CD4-positive, alpha-beta memory T cell (primary cell): Measurements from ENCODE around the gene COL18A1. TPM values are rescaled to one million over a fixed set of nuclear protein-coding genes. Genes with fewer than 3 reads are reported as not detected.

Source experiments
- CTCF ChIA-PET: fragments of 350-600 bp; sonication (Branson Sonifier 250); formaldehyde crosslinking; loops from one replicate; lab custom pipeline; 2021; ENCODE audit warnings: inconsistent platforms; ENCODE audit not compliant: partially characterized antibody; lab: Charles Lee
- POLR2A ChIA-PET: fragments of 350-600 bp; sonication (Branson Sonifier 250); formaldehyde crosslinking; loops from one replicate; lab custom pipeline; 2021; ENCODE audit not compliant: partially characterized antibody; lab: Charles Lee
- DNase-seq, 5 donors: peaks; one replicate each; pipeline versions ENCODE4 v3.0.0 to v3.0.0-alpha.2; 2020 to 2022; ENCODE audit warnings: mixed read lengths in 1 of 5
- H3K27ac ChIP-seq: one replicate; pipeline ENCODE4 v1.7.0; 2013; ENCODE audit warnings: low read depth, low read length
- H3K27me3 ChIP-seq: 2 replicates; pipeline ENCODE4 v1.7.0; 2013; ENCODE audit warnings: mild to moderate bottlenecking, low read length, moderate library complexity; ENCODE audit not compliant: insufficient read depth
- H3K36me3 ChIP-seq: 2 replicates; pipeline ENCODE4 v1.7.0; 2013; ENCODE audit warnings: mild to moderate bottlenecking, low read length, moderate library complexity; ENCODE audit not compliant: insufficient read depth
- H3K4me1 ChIP-seq: 2 replicates; pipeline ENCODE4 v1.7.0; 2013; ENCODE audit warnings: mild to moderate bottlenecking, low read length, moderate library complexity; ENCODE audit not compliant: insufficient read depth
- H3K4me3 ChIP-seq, 2 donors: one replicate each; pipeline ENCODE4 v1.7.0; 2013; ENCODE audit warnings: low read length in 2 of 2, mild to moderate bottlenecking in 1 of 2
- H3K9me3 ChIP-seq, 2 donors: one replicate each; pipeline ENCODE4 v1.7.0; 2013; ENCODE audit warnings: low read length in 2 of 2, control low read depth in 1 of 2; ENCODE audit not compliant: control insufficient read depth in 1 of 2
- H3K27ac Mint-ChIP-seq, 7 donors: one replicate each; pipeline ENCODE4 v1.8.0; 2020 to 2021; ENCODE audit warnings: mixed read lengths in 7 of 7, mild to moderate bottlenecking in 6 of 7, inconsistent platforms in 3 of 7, moderate library complexity in 3 of 7
- H3K27me3 Mint-ChIP-seq, 2 donors: one replicate each; pipeline ENCODE4 v1.8.0; 2020 to 2021; ENCODE audit warnings: mixed read lengths in 2 of 2
- H3K36me3 Mint-ChIP-seq, 2 donors: one replicate each; pipeline ENCODE4 v1.8.0; 2020 to 2021; ENCODE audit warnings: mixed read lengths in 2 of 2, inconsistent platforms in 1 of 2, mild to moderate bottlenecking in 1 of 2
- H3K4me1 Mint-ChIP-seq, 4 donors: one replicate each; pipeline ENCODE4 v1.8.0; 2020 to 2021; ENCODE audit warnings: mixed read lengths in 4 of 4, mild to moderate bottlenecking in 1 of 4
- H3K4me3 Mint-ChIP-seq, 8 donors: one replicate each; pipeline ENCODE4 v1.8.0; 2020 to 2021; ENCODE audit warnings: mixed read lengths in 8 of 8, mild to moderate bottlenecking in 7 of 8, moderate library complexity in 6 of 8, inconsistent platforms in 3 of 8
- H3K9me3 Mint-ChIP-seq, 8 donors: one replicate each; pipeline ENCODE4 v1.8.0; 2020 to 2021; ENCODE audit warnings: mixed read lengths in 8 of 8, mild to moderate bottlenecking in 5 of 8, inconsistent platforms in 3 of 8, moderate library complexity in 1 of 8
- intact Hi-C: fragments of 100-400 bp; cut with micrococcal nuclease; formaldehyde crosslinking; loops from one replicate; pipeline ENCODE4 v1.15.1; 2023
- polyA plus RNA-seq, 2 donors: library from polyadenylated mRNA; unstranded; fragments of 300-500 nt; fragmentation: Illumina TruSeq; gene quantifications; one replicate each; pipeline ENCODE4 v1.2.3, GENCODE V29; 2021
- total RNA-seq, 2 experiments: library from RNA; stranded (reverse); gene quantifications; one replicate each; pipeline ENCODE4 v1.2.3, GENCODE V29; 2021

COL18A1 gene
- total and polyA plus RNA-seq, 4 experiments from 2014 or later = 0.43 to 4.5 (median 3.8) TPM

DNA sequence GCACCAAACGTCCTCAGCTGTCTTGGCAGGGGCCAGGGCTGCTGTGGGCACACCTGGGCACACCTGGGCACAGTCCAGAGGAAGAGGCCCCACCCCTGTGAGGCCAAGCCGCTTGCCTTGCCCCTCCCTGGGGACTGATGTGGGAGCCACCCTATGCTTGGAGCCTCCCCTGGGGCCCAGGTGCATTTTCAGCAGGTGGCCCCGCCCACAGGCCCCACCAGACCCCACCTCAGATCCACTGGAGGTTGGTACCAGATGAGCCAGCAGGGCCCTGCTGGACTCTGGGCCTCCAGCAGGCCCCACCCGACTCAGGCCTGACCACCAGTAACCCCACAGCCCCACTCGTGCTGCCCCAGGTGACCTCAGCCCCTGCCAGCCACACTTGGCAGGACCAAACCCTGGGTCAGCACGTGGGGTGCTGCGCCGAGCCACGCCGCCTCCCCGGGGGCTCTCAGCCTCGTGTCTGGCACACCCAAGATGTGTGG lies 128.4 kb downstream of the COL18A1 start:
- Histone ChIP-seq H3K4me1 (peaks cover 14% of the 10 kb centered on the region), H3K9me3 (no peaks in the 10 kb centered on the region), H3K36me3 (peaks cover 10% of the 10 kb centered on the region), H3K4me3 (no peak overlapping the region), H3K27me3 (no peaks in the 10 kb centered on the region), H3K27ac (no peak overlapping the region)
- peak in 1 of 5 donors; percentile 34 for DNase-seq
- ChIA-PET CTCF (no interaction called here), POLR2A (no interaction called here)
- Mint-ChIP-seq H3K27me3 (no peaks in the 10 kb centered on the region), H3K9me3 (no peaks in the 10 kb centered on the region), H3K27ac (no peak overlapping the region), H3K4me1 (peaks cover 3 to 18% (median 12%) of the 10 kb centered on the region in 4 donors), H3K4me3 (peak overlapping the region in 2 of 8 donors; percentile 7 to 22), H3K36me3 (peaks cover 3 to 8% of the 10 kb centered on the region in 2 donors)
- intact Hi-C loops = no loop called here

DNA sequence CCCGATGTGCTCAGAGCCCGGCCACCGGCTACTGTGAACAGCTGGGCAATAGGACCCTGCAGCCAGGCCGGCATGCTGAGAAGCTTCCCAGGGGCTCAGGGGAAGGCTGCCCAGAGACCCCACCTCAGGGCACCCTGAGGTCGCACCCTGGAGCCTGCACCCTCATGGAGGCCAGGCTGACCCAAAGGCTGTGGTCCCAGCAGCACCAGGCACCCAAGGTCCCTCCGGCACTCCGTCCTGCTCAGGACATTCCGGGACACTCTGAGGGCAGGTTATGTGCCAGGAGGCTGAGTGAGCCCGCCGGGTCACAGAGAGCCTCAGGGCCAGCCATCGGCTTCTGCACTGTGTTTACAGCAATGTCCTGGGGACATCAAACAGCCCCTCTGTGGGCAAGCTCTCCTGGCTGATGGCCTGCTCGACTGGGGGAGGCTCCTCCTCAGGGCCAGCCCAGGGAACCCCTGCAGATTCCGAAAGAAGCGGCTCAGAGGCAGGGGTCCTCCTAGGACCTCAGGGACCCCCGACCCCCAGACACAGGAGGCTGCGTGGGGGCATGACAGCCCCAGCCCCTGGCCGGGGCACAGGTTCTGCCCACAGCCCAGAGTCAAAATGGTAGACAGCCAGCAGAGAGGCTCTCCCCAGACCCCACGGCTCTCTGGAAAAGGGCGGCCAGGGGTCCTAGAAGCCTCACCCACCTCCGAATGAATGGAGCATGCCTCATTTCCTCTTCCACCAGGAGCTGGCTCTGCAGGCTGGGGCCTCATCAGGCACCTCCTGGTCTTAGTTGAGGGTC lies 129.1 kb downstream of the COL18A1 start:
- ChIA-PET CTCF (no interaction called here), POLR2A (no interaction called here)
- no peaks in the 10 kb centered on the region for H3K27me3 ChIP-seq
- no peak overlapping the region for H3K4me3 ChIP-seq
- DNase-seq = peak in 1 of 5 donors; percentile 28
- Mint-ChIP-seq H3K4me3 (no peak overlapping the region), H3K9me3 (no peaks in the 10 kb centered on the region), H3K27ac (peak overlapping the region in 1 of 7 donors; percentile 22), H3K27me3 (no peaks in the 10 kb centered on the region), H3K36me3 (peaks cover 3 to 8% of the 10 kb centered on the region in 2 donors), H3K4me1 (peaks cover 3 to 21% (median 12%) of the 10 kb centered on the region in 4 donors)
- H3K27ac ChIP-seq = no peak overlapping the region
- H3K9me3 ChIP-seq = no peaks in the 10 kb centered on the region
- intact Hi-C loops = no loop called here
- H3K4me1 ChIP-seq = peaks cover 14% of the 10 kb centered on the region
- peaks cover 10% of the 10 kb centered on the region for H3K36me3 ChIP-seq

DNA sequence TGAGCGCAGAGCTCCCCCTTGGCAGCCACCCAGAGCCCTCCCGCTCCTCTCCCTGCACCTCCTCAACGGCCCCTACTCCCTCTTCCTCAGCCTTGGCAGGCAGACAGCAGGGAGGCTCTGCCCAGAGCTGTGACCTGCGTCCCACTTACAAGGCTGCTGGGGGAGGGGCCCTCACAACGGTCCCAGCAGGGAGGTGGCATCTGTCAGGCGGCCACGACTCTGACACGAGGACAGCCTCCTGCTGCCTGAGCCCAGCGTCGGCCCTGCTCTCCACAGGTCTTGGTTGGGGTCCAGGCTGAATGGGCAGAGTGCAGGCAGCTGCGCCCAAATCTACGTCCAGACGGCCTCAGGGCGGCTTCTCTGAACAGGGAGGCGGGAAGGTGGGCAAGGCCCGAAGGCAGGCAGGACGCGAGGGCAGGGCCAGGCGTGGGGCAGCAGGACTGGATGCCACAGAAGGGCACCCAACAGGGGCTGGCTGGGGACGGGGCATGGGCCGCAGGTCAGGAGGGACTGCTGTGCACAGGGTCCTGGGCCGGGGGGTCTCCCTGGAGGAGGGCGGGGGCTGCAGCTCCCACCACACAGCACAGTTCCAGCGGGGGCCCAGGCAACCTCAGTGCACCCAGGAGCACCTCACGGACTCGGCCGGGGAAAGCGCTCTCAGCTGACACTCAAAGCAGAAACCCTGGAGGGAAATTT lies 129.8 kb downstream of the COL18A1 start:
- no peak overlapping the region for H3K27ac ChIP-seq

DNA sequence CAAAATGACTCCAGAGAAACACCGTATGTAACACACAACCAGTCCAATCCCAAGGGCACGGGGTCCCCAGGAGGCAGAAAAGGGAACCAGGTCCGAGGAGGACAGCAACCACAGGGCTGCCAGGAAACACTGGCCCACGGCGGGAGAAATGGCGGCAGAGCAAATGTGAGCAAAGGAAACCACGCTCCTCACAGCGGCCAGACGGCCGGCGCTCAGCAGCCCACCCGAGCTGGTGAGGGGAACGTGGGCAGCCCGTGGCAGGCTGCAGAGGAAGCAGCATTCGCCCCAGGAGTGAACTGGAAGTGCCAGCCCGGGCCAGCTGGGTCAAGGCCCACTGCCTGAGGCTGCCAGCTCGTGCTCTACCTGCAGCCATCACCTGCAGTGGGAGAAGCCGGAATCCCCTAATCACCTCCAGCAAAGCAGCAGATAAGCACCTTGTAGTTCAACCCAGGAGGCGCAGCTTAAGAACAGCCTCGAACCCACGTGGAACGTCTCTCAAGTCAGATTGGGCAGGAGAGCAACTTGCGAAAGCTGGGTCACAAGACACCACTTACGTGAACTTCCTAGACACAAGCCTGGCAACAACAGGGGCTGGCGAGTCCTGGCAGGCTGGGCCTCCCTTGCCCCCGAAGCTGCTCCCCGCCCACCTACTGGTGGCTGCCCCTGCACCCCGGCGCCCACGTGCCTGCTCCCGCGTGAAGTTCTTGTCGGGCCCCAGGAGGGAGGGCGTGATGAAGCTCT lies 130.5 kb downstream of the COL18A1 start:
- no peak overlapping the region for H3K4me3 ChIP-seq
- H3K4me3 Mint-ChIP-seq = no peak overlapping the region
- POLR2A ChIA-PET = no interaction called here

More for the DNA sequence above, 129.8 kb downstream of the COL18A1 start:
- Mint-ChIP-seq H3K36me3 (peaks cover 3 to 8% of the 10 kb centered on the region in 2 donors), H3K4me3 (no peak overlapping the region), H3K27me3 (no peaks in the 10 kb centered on the region), H3K9me3 (no peaks in the 10 kb centered on the region), H3K27ac (peak overlapping the region in 1 of 7 donors; percentile 59), H3K4me1 (peaks cover 3 to 24% (median 12%) of the 10 kb centered on the region in 4 donors)
- Histone ChIP-seq H3K4me1 (peaks cover 14% of the 10 kb centered on the region), H3K27me3 (no peaks in the 10 kb centered on the region), H3K9me3 (no peaks in the 10 kb centered on the region), H3K4me3 (no peak overlapping the region), H3K36me3 (peaks cover 5% of the 10 kb centered on the region)
- DNase-seq = peak in 1 of 5 donors; percentile 29
- intact Hi-C loops = no loop called here
- POLR2A ChIA-PET = no interaction called here
- CTCF ChIA-PET = no interaction called here

DNA sequence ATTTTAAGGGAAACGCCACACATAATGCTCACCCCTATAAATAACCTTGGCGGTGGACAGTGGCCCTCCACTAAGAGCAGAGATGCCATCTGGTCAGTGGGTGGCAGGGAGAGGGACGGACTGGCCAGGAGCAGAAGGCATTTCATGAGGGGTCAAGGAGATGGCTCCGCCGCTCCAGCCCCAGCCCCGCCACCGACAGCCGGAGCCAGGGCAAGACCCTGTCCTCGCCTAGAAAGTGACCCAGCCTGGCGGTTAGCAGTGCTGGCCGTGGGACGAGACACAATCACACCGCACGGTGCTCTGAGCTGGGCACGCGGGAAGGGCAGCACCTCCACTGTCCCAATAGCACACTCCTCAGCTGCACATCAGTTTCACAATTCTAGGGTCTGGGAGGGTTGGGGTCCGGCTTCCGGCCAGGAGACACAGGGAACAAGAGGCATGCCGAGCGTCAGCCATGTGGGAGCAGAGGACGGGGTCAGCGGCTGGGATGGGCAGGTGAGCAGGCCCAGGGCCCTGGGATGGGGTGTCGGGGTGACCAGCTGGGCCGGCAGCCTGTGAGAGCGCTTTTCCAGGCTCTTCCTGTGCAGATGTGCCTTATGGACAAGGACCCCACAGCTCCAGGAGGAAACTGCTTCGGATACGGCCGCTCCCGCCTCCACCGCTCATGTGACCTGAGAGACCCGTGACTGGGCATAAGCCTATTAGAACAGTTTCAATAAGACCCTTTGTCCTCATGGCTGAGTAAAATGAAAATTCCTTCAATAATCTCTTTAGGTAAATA lies 131.5 kb downstream of the COL18A1 start:
- H3K9me3 ChIP-seq = no peaks in the 10 kb centered on the region
- H3K27ac ChIP-seq = no peak overlapping the region
- H3K4me1 ChIP-seq = peaks cover 24% of the 10 kb centered on the region
- DNase-seq = peak in 1 of 5 donors; percentile 23
- peaks cover 6 to 40% (median 19%) of the 10 kb centered on the region in 4 donors for H3K4me1 Mint-ChIP-seq
- intact Hi-C loops = no loop called here
- peak overlapping the region in 1 of 7 donors; percentile 85 for H3K27ac Mint-ChIP-seq
- H3K27me3 ChIP-seq = no peaks in the 10 kb centered on the region
- no peaks in the 10 kb centered on the region for H3K36me3 ChIP-seq
- H3K4me3 Mint-ChIP-seq = no peak overlapping the region
- ChIA-PET CTCF (no interaction called here), POLR2A (no interaction called here)
- no peaks in the 10 kb centered on the region for H3K9me3 Mint-ChIP-seq
- peaks cover 3 to 10% of the 10 kb centered on the region in 2 donors for H3K36me3 Mint-ChIP-seq
- no peak overlapping the region for H3K4me3 ChIP-seq
- H3K27me3 Mint-ChIP-seq = no peaks in the 10 kb centered on the region

More for the DNA sequence above, 130.5 kb downstream of the COL18A1 start:
- H3K27me3 Mint-ChIP-seq = no peaks in the 10 kb centered on the region
- intact Hi-C loops = no loop called here
- peak overlapping the region in 1 of 7 donors; percentile 59 for H3K27ac Mint-ChIP-seq
- H3K9me3 Mint-ChIP-seq = no peaks in the 10 kb centered on the region
- CTCF ChIA-PET = no interaction called here
- H3K36me3 ChIP-seq = no peaks in the 10 kb centered on the region
- H3K9me3 ChIP-seq = no peaks in the 10 kb centered on the region
- peaks cover 15% of the 10 kb centered on the region for H3K4me1 ChIP-seq
- peak in 1 of 5 donors; percentile 2 for DNase-seq
- no peak overlapping the region for H3K27ac ChIP-seq
- H3K27me3 ChIP-seq = no peaks in the 10 kb centered on the region
- H3K36me3 Mint-ChIP-seq = peaks cover 3 to 8% of the 10 kb centered on the region in 2 donors
- peaks cover 4 to 30% (median 13%) of the 10 kb centered on the region in 4 donors for H3K4me1 Mint-ChIP-seq

DNA sequence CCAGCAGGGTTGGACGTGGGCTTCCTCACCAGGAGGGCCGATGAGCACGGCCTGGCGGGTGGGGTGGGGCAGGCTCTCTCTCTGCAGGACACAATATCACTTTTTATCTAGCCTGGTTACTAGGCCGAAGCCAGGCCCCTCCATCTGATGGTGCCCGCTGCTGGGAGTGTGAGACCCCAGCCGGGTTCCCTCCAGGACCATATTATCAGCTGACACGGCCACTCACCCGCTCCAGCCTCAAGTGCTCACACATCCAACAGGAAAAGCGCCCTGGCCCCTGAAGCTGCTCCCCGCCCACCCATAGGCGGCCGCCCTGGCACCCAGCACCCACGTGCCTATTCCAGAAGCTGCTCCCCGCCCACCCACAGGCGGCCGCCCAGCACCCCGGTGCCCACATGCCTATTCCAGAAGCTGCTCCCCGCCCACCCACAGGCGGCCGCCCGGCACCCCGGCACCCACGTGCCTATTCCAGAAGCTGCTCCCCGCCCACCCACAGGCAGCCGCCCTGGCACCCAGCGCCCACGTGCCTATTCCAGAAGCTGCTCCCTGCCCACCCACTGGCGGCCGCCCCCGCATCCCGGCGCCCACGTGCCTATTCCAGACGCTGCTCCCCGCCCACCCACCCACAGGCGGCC lies 132.3 kb downstream of the COL18A1 start:
- peaks cover 3 to 9% of the 10 kb centered on the region in 2 donors for H3K36me3 Mint-ChIP-seq
- H3K4me1 Mint-ChIP-seq = peaks cover 6 to 37% (median 18%) of the 10 kb centered on the region in 4 donors
- ChIA-PET POLR2A (no interaction called here), CTCF (no interaction called here)
- Histone ChIP-seq H3K4me1 (peaks cover 26% of the 10 kb centered on the region), H3K9me3 (no peaks in the 10 kb centered on the region), H3K36me3 (no peaks in the 10 kb centered on the region), H3K27me3 (no peaks in the 10 kb centered on the region), H3K4me3 (no peak overlapping the region), H3K27ac (no peak overlapping the region)
- DNase-seq = peak in 1 of 5 donors; percentile 3
- H3K27me3 Mint-ChIP-seq = no peaks in the 10 kb centered on the region
- intact Hi-C loops = no loop called here
- H3K27ac Mint-ChIP-seq = no peak overlapping the region
- no peak overlapping the region for H3K4me3 Mint-ChIP-seq
- H3K9me3 Mint-ChIP-seq = no peaks in the 10 kb centered on the region
